ENCODE measurements around the gene PDZRN4.

GRCh38 chr12:41362931-41363330 lies 174.8 kb downstream of the PDZRN4 start:
- TF ChIP-seq CTCF (conservative IDR thresholded peaks at IDR 0.05; ENCODE audit: low read length) (no peak), EZH2phosphoT487 (IDR thresholded peaks at IDR 0.05; ENCODE audit: borderline replicate concordance) (no peak)
